WTC11 (cell line): ENCODE measurements around the gene CBY1.

ENCODE experiments used
- JUN ChIP-seq: sonication (generic); formaldehyde crosslinking; IDR thresholded peaks from 2 replicates; pipeline ENCODE4 v1.8.0; 2023; ENCODE audit warnings: mild to moderate bottlenecking, missing genetic modification reagents
- TCF7 ChIP-seq: sonication (generic); formaldehyde crosslinking; IDR thresholded peaks from 2 replicates; pipeline ENCODE4 v1.8.0; 2022; ENCODE audit warnings: mild to moderate bottlenecking, low read depth, missing genetic modification reagents, moderate library complexity
- TF ChIP-seq, protein P1 (sequence below): fragments of 200-600 bp; IDR thresholded peaks from 2 replicates; pipeline ENCODE4 v1.8.0; 2022; ENCODE audit warnings: antibody characterized with exemption
- TF ChIP-seq, protein P2 (sequence below): fragments of 250-450 bp; sonication (Bioruptor Pico); IDR thresholded peaks from 2 replicates; pipeline ENCODE4 v1.9.0; 2021; ENCODE audit warnings: mild to moderate bottlenecking

DNA sequence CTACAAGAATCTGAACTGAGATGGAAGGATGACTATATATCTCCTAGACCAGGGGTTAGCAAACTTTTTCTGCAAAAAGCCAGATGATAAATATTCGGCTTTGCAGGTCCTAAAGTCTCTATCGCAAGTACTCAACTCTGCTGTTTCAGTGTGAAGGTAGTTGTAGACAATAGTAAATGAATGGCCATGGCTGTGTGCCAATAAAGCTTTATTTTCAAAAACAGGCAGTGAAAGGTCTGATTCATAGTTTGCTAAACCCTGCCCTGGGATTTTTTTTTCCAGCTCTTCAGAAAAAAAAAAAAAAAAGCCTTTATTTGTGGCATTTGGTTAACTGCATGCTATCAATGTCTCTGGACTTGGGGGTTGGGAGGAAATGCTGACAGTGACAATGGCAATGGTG is 37.8 kb upstream of the CBY1 start:
- TF ChIP-seq, protein P1, sequence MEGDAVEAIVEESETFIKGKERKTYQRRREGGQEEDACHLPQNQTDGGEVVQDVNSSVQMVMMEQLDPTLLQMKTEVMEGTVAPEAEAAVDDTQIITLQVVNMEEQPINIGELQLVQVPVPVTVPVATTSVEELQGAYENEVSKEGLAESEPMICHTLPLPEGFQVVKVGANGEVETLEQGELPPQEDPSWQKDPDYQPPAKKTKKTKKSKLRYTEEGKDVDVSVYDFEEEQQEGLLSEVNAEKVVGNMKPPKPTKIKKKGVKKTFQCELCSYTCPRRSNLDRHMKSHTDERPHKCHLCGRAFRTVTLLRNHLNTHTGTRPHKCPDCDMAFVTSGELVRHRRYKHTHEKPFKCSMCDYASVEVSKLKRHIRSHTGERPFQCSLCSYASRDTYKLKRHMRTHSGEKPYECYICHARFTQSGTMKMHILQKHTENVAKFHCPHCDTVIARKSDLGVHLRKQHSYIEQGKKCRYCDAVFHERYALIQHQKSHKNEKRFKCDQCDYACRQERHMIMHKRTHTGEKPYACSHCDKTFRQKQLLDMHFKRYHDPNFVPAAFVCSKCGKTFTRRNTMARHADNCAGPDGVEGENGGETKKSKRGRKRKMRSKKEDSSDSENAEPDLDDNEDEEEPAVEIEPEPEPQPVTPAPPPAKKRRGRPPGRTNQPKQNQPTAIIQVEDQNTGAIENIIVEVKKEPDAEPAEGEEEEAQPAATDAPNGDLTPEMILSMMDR: no peak
- TF ChIP-seq TCF7 (CRISPR knock-in tag): no peak
- no peak for TF ChIP-seq JUN (CRISPR knock-in tag)
- TF ChIP-seq, protein P2, sequence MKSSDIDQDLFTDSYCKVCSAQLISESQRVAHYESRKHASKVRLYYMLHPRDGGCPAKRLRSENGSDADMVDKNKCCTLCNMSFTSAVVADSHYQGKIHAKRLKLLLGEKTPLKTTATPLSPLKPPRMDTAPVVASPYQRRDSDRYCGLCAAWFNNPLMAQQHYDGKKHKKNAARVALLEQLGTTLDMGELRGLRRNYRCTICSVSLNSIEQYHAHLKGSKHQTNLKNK (CRISPR knock-in tag): no peak
